K562 (cell line): ENCODE measurements around the gene OR10C1. TPM values are rescaled to one million over a fixed set of nuclear protein-coding genes. Genes with fewer than 3 reads are reported as not detected.
A peak's percentile ranks its signal among the peaks of the same experiment; 100 is the strongest.

Source experiments
- BRCA1 ChIP-seq, 2 experiments: fragments of 450-650 bp in 1 of 2; sonication (generic) in 1 of 2; formaldehyde crosslinking in 1 of 2; IDR thresholded peaks; 2 replicates each; pipeline versions ENCODE4 v1.5.0 to v1.6.1; 2017 to 2020; ENCODE audit warnings: mild to moderate bottlenecking in 1 of 2, missing genetic modification reagents in 1 of 2
- DNMT1 ChIP-seq: fragments of 450-650 bp; IDR thresholded peaks from 2 replicates; pipeline ENCODE4 v1.6.1; 2016; ENCODE audit warnings: antibody characterized with exemption, mild to moderate bottlenecking
- EHMT2 ChIP-seq: fragments of 450-650 bp; IDR thresholded peaks from 2 replicates; pipeline ENCODE4 v1.6.1; 2018; ENCODE audit warnings: antibody characterized with exemption
- ERF ChIP-seq: fragments of 450-650 bp; formaldehyde crosslinking; IDR thresholded peaks from 2 replicates; pipeline ENCODE4 v1.4.0; 2020; ENCODE audit warnings: mild to moderate bottlenecking, mixed read lengths
- FOXM1 ChIP-seq, 2 experiments: fragments of 450-650 bp in 1 of 2; sonication (generic) in 1 of 2; formaldehyde crosslinking in 1 of 2; IDR thresholded peaks; 2 replicates each; pipeline versions ENCODE4 v1.6.1 to v1.9.0; 2017 to 2022; ENCODE audit warnings: low read depth in 2 of 2, mild to moderate bottlenecking in 2 of 2, missing genetic modification reagents in 1 of 2, moderate library complexity in 1 of 2
- MBD2 ChIP-seq: sonication (generic); IDR thresholded peaks from 2 replicates; pipeline ENCODE4 v1.6.1; 2016; ENCODE audit warnings: low read depth, borderline replicate concordance
- MEF2A ChIP-seq: IDR thresholded peaks from 2 replicates; pipeline ENCODE4 v1.6.1; 2011; ENCODE audit warnings: low read depth, mild to moderate bottlenecking, low read length, moderate library complexity; ENCODE audit not compliant: control insufficient read depth
- MEIS2 ChIP-seq: fragments of 450-650 bp; IDR thresholded peaks from 2 replicates; pipeline ENCODE4 v1.6.1; 2014; ENCODE audit warnings: mild to moderate bottlenecking; ENCODE audit not compliant: partially characterized antibody
- NCOA6 ChIP-seq: fragments of 450-650 bp; IDR thresholded peaks from 2 replicates; pipeline ENCODE4 v1.6.1; 2017; ENCODE audit warnings: mild to moderate bottlenecking
- NFIX ChIP-seq: fragments of 250-450 bp; sonication (Bioruptor Pico); IDR thresholded peaks from 2 replicates; pipeline ENCODE4 v1.4.0; 2020; ENCODE audit warnings: low read depth, mild to moderate bottlenecking, moderate library complexity
- RBM39 ChIP-seq: fragments of 200-400 bp; formaldehyde crosslinking; optimal IDR thresholded peaks from 2 replicates; pipeline ENCODE3; 2018; ENCODE audit warnings: low read depth, low read length
- SMARCA4 ChIP-seq: fragments of 450-650 bp; IDR thresholded peaks from 2 replicates; pipeline ENCODE4 v1.6.1; 2016
- TAF7 ChIP-seq: fragments of 450-650 bp; IDR thresholded peaks from 2 replicates; pipeline ENCODE4 v1.6.1; 2016; ENCODE audit warnings: missing genetic modification characterization, missing compliant biosample characterization
- TSC22D4 ChIP-seq: fragments of 450-650 bp; IDR thresholded peaks from 2 replicates; pipeline ENCODE4 v1.6.1; 2016; ENCODE audit warnings: missing genetic modification characterization, missing biosample characterization, control low read depth
- ZNF444 ChIP-seq: fragments of 250-450 bp; sonication (Bioruptor Pico); IDR thresholded peaks from 2 replicates; pipeline ENCODE4 v1.4.0; 2020; ENCODE audit warnings: mild to moderate bottlenecking, moderate library complexity
- polyA plus RNA-seq, 8 experiments: library from polyadenylated mRNA; depleted of rRNA in 4 of 8; stranded (reverse) in 5 of 8; unstranded in 3 of 8; fragments of >200 nt; fragmentation: Nextera tagmentation in 2 of 8; fragmentation: Illumina TruSeq in 1 of 8; extraction: Ambion mirVana in 2 of 8; extraction: Trizol in 1 of 8; gene quantifications; 2 replicates each; pipeline versions ENCODE4 v1.2.1 to v1.2.3, GENCODE V29; 2011 to 2014; ENCODE audit warnings: inconsistent platforms in 1 of 8, missing spikeins in 1 of 8
- total RNA-seq, 7 experiments: library from RNA; depleted of rRNA in 6 of 7; stranded (reverse); fragments of >200 nt in 6 of 7; fragmentation: Illumina TruSeq in 2 of 7; extraction: Trizol in 2 of 7; gene quantifications; 2 replicates each; pipeline versions ENCODE4 v1.2.1 to v1.2.3, GENCODE V29; 2011 to 2021; ENCODE audit warnings: low replicate concordance in 1 of 7
- TF ChIP-seq, protein P1 (sequence below), 2 experiments: fragments of 450-650 bp in 1 of 2; sonication (generic) in 1 of 2; formaldehyde crosslinking in 1 of 2; IDR thresholded peaks in 1 of 2; conservative IDR thresholded peaks in 1 of 2; 2 replicates each; pipeline versions ENCODE4 v1.6.1 to v1.8.1; 2016 to 2023; ENCODE audit warnings: mild to moderate bottlenecking in 2 of 2, moderate library complexity in 2 of 2, inconsistent platforms in 1 of 2, missing genetic modification reagents in 1 of 2
- TF ChIP-seq, protein P2 (sequence below), 2 experiments: IDR thresholded peaks in 1 of 2; conservative IDR thresholded peaks in 1 of 2; 2 replicates each; pipeline ENCODE4 v1.6.1; 2016; ENCODE audit warnings: low read depth in 2 of 2, mild to moderate bottlenecking in 1 of 2, missing compliant biosample characterization in 1 of 2, missing genetic modification characterization in 1 of 2, moderate library complexity in 1 of 2
- TF ChIP-seq, protein P3 (sequence below): sonication (generic); formaldehyde crosslinking; IDR thresholded peaks from 2 replicates; pipeline ENCODE4 v1.9.0; 2022; ENCODE audit warnings: mild to moderate bottlenecking, missing genetic modification reagents
- TF ChIP-seq, protein P4 (sequence below): fragments of 250-450 bp; sonication (Bioruptor Pico); IDR thresholded peaks from 2 replicates; pipeline ENCODE4 v1.5.0; 2021; ENCODE audit warnings: mild to moderate bottlenecking, borderline replicate concordance

The OR10C1 gene
- total and polyA plus RNA-seq, 9 of the 15 experiments (the other 6 are each of a cell fraction or from before 2014, with no cell fraction given) = not detected

GRCh38 chr6:29399525-29399924, 39.6 kb upstream of the OR10C1 start (continued):
- no peak for TF ChIP-seq MBD2
- TF ChIP-seq TAF7 (tag) = no peak
- no peak for TF ChIP-seq DNMT1
- TF ChIP-seq MEF2A = no peak
- no peak for TF ChIP-seq RBM39
- TF ChIP-seq, protein P1, sequence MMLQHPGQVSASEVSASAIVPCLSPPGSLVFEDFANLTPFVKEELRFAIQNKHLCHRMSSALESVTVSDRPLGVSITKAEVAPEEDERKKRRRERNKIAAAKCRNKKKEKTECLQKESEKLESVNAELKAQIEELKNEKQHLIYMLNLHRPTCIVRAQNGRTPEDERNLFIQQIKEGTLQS (IDR thresholded peaks at IDR 0.05) = peak; percentile 60; the same call in 1 of the 2 replicates
- TF ChIP-seq, protein P1 (CRISPR knock-in tag; conservative IDR thresholded peaks at IDR 0.05) = no peak
- no peak for TF ChIP-seq TSC22D4 (tag)
- TF ChIP-seq, protein P2, sequence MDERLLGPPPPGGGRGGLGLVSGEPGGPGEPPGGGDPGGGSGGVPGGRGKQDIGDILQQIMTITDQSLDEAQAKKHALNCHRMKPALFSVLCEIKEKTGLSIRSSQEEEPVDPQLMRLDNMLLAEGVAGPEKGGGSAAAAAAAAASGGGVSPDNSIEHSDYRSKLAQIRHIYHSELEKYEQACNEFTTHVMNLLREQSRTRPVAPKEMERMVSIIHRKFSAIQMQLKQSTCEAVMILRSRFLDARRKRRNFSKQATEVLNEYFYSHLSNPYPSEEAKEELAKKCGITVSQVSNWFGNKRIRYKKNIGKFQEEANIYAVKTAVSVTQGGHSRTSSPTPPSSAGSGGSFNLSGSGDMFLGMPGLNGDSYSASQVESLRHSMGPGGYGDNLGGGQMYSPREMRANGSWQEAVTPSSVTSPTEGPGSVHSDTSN (CRISPR knock-in tag; IDR thresholded peaks at IDR 0.05; ENCODE audit: low read depth) = no peak
- TF ChIP-seq, protein P2 (tag; conservative IDR thresholded peaks at IDR 0.05; ENCODE audit: low read depth) = 0 out of 2 replicates have a peak, but pooled peaks have one; percentile 12
- no peak for TF ChIP-seq EHMT2
- no peak for TF ChIP-seq SMARCA4
- TF ChIP-seq ZNF444 (CRISPR knock-in tag) = no peak
- TF ChIP-seq NCOA6 = no peak
- TF ChIP-seq, protein P3, sequence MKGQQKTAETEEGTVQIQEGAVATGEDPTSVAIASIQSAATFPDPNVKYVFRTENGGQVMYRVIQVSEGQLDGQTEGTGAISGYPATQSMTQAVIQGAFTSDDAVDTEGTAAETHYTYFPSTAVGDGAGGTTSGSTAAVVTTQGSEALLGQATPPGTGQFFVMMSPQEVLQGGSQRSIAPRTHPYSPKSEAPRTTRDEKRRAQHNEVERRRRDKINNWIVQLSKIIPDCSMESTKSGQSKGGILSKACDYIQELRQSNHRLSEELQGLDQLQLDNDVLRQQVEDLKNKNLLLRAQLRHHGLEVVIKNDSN (CRISPR knock-in tag) = no peak
- peak; percentile 57 for TF ChIP-seq MEIS2
- TF ChIP-seq, protein P4, sequence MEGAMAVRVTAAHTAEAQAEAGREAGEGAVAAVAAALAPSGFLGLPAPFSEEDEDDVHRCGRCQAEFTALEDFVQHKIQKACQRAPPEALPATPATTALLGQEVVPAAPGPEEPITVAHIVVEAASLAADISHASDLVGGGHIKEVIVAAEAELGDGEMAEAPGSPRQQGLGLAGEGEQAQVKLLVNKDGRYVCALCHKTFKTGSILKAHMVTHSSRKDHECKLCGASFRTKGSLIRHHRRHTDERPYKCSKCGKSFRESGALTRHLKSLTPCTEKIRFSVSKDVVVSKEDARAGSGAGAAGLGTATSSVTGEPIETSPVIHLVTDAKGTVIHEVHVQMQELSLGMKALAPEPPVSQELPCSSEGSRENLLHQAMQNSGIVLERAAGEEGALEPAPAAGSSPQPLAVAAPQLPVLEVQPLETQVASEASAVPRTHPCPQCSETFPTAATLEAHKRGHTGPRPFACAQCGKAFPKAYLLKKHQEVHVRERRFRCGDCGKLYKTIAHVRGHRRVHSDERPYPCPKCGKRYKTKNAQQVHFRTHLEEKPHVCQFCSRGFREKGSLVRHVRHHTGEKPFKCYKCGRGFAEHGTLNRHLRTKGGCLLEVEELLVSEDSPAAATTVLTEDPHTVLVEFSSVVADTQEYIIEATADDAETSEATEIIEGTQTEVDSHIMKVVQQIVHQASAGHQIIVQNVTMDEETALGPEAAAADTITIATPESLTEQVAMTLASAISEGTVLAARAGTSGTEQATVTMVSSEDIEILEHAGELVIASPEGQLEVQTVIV (CRISPR knock-in tag) = no peak
- no peak for TF ChIP-seq NFIX (CRISPR knock-in tag)
- no peak for TF ChIP-seq FOXM1 (IDR thresholded peaks at IDR 0.05; ENCODE audit: low read depth)
- TF ChIP-seq FOXM1 (CRISPR knock-in tag; IDR thresholded peaks at IDR 0.05; ENCODE audit: low read depth) = no peak
- TF ChIP-seq ERF = no peak
- TF ChIP-seq BRCA1 (IDR thresholded peaks at IDR 0.05) = no peak
- no peak for TF ChIP-seq BRCA1 (CRISPR knock-in tag; IDR thresholded peaks at IDR 0.05)
